Karpas-422 (cell line): ENCODE data around the gene ACP7. TPM values are rescaled to one million over a fixed set of nuclear protein-coding genes. Genes with fewer than 3 reads are reported as not detected.

Experiments
- DNase-seq: peaks from one replicate; pipeline ENCODE4 v3.0.0-alpha.2; 2015
- H2AFZ ChIP-seq: fragments of 200-600 bp; sonication (generic); 2 replicates; pipeline ENCODE4 v1.6.1; 2014; ENCODE audit warnings: antibody characterized with exemption, low read length, mixed read lengths
- H3K27ac ChIP-seq: fragments of 200-600 bp; sonication (generic); 2 replicates; pipeline ENCODE4 v1.5.1; 2014; ENCODE audit warnings: mild to moderate bottlenecking, low read length, moderate library complexity
- H3K27me3 ChIP-seq: fragments of 200-600 bp; sonication (generic); 2 replicates; pipeline ENCODE4 v1.6.1; 2014; ENCODE audit warnings: low read length, mixed read lengths
- H3K36me3 ChIP-seq: fragments of 200-600 bp; sonication (generic); 2 replicates; pipeline ENCODE4 v1.6.1; 2014; ENCODE audit warnings: low read length, mixed read lengths; ENCODE audit not compliant: insufficient read depth
- H3K4me1 ChIP-seq: fragments of 200-600 bp; sonication (generic); 2 replicates; pipeline ENCODE4 v1.6.1; 2014; ENCODE audit warnings: mild to moderate bottlenecking, low read length, mixed read lengths
- H3K4me2 ChIP-seq: fragments of 200-600 bp; sonication (generic); 2 replicates; pipeline ENCODE4 v1.6.1; 2014; ENCODE audit warnings: low read length, low read depth, mild to moderate bottlenecking; ENCODE audit not compliant: poor library complexity, severe bottlenecking
- H3K4me3 ChIP-seq: fragments of 200-600 bp; sonication (generic); 2 replicates; pipeline ENCODE4 v1.5.1; 2014; ENCODE audit warnings: mild to moderate bottlenecking, antibody characterized with exemption, low read length, mixed read lengths
- H3K79me2 ChIP-seq: fragments of 200-600 bp; sonication (generic); 2 replicates; pipeline ENCODE4 v1.6.1; 2014; ENCODE audit warnings: mild to moderate bottlenecking, low read length, mixed read lengths
- H3K9ac ChIP-seq: fragments of 200-600 bp; sonication (generic); 2 replicates; pipeline ENCODE4 v1.6.0; 2014; ENCODE audit warnings: low read length
- H3K9me2 ChIP-seq: fragments of 200-600 bp; sonication (generic), shearing (Covaris generic); replicated peaks from 2 replicates; pipeline ENCODE4 v1.6.0; 2014; ENCODE audit warnings: mild to moderate bottlenecking, low read length, moderate library complexity; ENCODE audit not compliant: insufficient read depth
- H3K9me3 ChIP-seq: fragments of 300-700, 200-600 bp; sonication (generic); 2 replicates; pipeline ENCODE4 v1.6.1; 2014; ENCODE audit warnings: low read length, mixed read lengths
- H4K20me1 ChIP-seq: fragments of 200-600 bp; sonication (generic); 2 replicates; pipeline ENCODE4 v1.6.1; 2014; ENCODE audit warnings: mild to moderate bottlenecking, antibody characterized with exemption, low read length, low read depth; ENCODE audit not compliant: insufficient read depth
- total RNA-seq: library from RNA; depleted of rRNA; stranded (reverse); fragments of >200 nt; shearing (Covaris generic); gene quantifications from 2 replicates; pipeline ENCODE4 v1.2.3, GENCODE V29; 2014; ENCODE audit warnings: low replicate concordance

The ACP7 gene
- total RNA-seq, 1 experiment from 2014 or later: not detected

GRCh38 chr19:39148939-39149529 lies 64.9 kb downstream of the ACP7 start:
- H3K4me3 ChIP-seq: no peak overlapping the region
- DNase-seq: no peak
- H3K9me2 ChIP-seq: no peaks in the 10 kb centered on the region
- H3K4me1 ChIP-seq: no peaks in the 10 kb centered on the region
- no peak overlapping the region for H2AFZ ChIP-seq
- H3K36me3 ChIP-seq: no peaks in the 10 kb centered on the region
- no peak overlapping the region for H3K4me2 ChIP-seq
- H4K20me1 ChIP-seq: peaks cover 16% of the 10 kb centered on the region; the same call in 1 of the 2 replicates
- H3K9ac ChIP-seq: no peak overlapping the region
- H3K79me2 ChIP-seq: peaks cover 4% of the 10 kb centered on the region; the same call in 1 of the 2 replicates
- no peaks in the 10 kb centered on the region for H3K9me3 ChIP-seq
- H3K27me3 ChIP-seq: no peaks in the 10 kb centered on the region
- no peak overlapping the region for H3K27ac ChIP-seq

- Histone ChIP-seq H3K9me2 (no peaks in the 10 kb centered on the region), H3K9me3 (no peaks in the 10 kb centered on the region), H2AFZ (no peak overlapping the region), H3K4me2 (no peak overlapping the region), H3K4me1 (no peaks in the 10 kb centered on the region), H3K4me3 (no peak overlapping the region), H3K9ac (no peak overlapping the region), H3K36me3 (no peaks in the 10 kb centered on the region), H3K27ac (no peak overlapping the region), H3K27me3 (no peaks in the 10 kb centered on the region), H4K20me1 (peaks cover 10% of the 10 kb centered on the region; the same call in 1 of the 2 replicates), H3K79me2 (peaks cover 4% of the 10 kb centered on the region; the same call in 1 of the 2 replicates)
- no peak for DNase-seq
Observed at GRCh38 chr19:39150235-39150634, 66.1 kb downstream of the ACP7 start.

- Histone ChIP-seq H3K4me2 (no peak overlapping the region), H3K27me3 (no peaks in the 10 kb centered on the region), H3K9me2 (no peaks in the 10 kb centered on the region), H3K79me2 (peaks cover 4% of the 10 kb centered on the region; the same call in 1 of the 2 replicates), H3K9me3 (no peaks in the 10 kb centered on the region), H4K20me1 (peaks cover 9% of the 10 kb centered on the region; the same call in 1 of the 2 replicates), H3K9ac (no peak overlapping the region), H3K4me3 (no peak overlapping the region), H3K36me3 (no peaks in the 10 kb centered on the region), H3K27ac (no peak overlapping the region), H2AFZ (no peak overlapping the region), H3K4me1 (no peaks in the 10 kb centered on the region)
- DNase-seq: no peak
Observed at GRCh38 chr19:39150807-39151600, 66.8 kb downstream of the ACP7 start.

GRCh38 chr19:39152066-39152465 lies 67.9 kb downstream of the ACP7 start:
- peaks cover 4% of the 10 kb centered on the region; the same call in 1 of the 2 replicates for H3K79me2 ChIP-seq
- no peak for DNase-seq
- no peak overlapping the region for H3K9ac ChIP-seq

GRCh38 chr19:39154100-39154628 lies 70.0 kb downstream of the ACP7 start:
- H3K27me3 ChIP-seq: no peaks in the 10 kb centered on the region
- no peak overlapping the region for H3K4me3 ChIP-seq
- no peak overlapping the region for H3K4me2 ChIP-seq
- H2AFZ ChIP-seq: no peak overlapping the region
- no peak overlapping the region for H3K27ac ChIP-seq
- no peak for DNase-seq
- H3K36me3 ChIP-seq: no peaks in the 10 kb centered on the region
- 0 out of 2 replicates have a peak, but pooled peaks cover 1% of the 10 kb centered on the region for H4K20me1 ChIP-seq
- H3K4me1 ChIP-seq: no peaks in the 10 kb centered on the region
- no peak overlapping the region for H3K9ac ChIP-seq
- H3K79me2 ChIP-seq: no peaks in the 10 kb centered on the region
- no peaks in the 10 kb centered on the region for H3K9me3 ChIP-seq
- H3K9me2 ChIP-seq: no peaks in the 10 kb centered on the region

More at GRCh38 chr19:39152066-39152465, 67.9 kb downstream of the ACP7 start:
- no peaks in the 10 kb centered on the region for H3K36me3 ChIP-seq
- no peak overlapping the region for H3K27ac ChIP-seq
- no peak overlapping the region for H3K4me3 ChIP-seq
- H3K9me2 ChIP-seq: no peaks in the 10 kb centered on the region
- H3K9me3 ChIP-seq: no peaks in the 10 kb centered on the region
- H4K20me1 ChIP-seq: peaks cover 7% of the 10 kb centered on the region; the same call in 1 of the 2 replicates
- no peaks in the 10 kb centered on the region for H3K4me1 ChIP-seq
- no peaks in the 10 kb centered on the region for H3K27me3 ChIP-seq
- no peak overlapping the region for H2AFZ ChIP-seq
- H3K4me2 ChIP-seq: no peak overlapping the region

- Histone ChIP-seq H3K9me2 (no peaks in the 10 kb centered on the region), H3K27me3 (no peaks in the 10 kb centered on the region), H3K9ac (no peak overlapping the region), H3K9me3 (no peaks in the 10 kb centered on the region), H3K36me3 (no peaks in the 10 kb centered on the region), H3K79me2 (no peaks in the 10 kb centered on the region), H3K27ac (no peak overlapping the region), H4K20me1 (no peaks in the 10 kb centered on the region), H3K4me3 (no peak overlapping the region), H2AFZ (no peak overlapping the region), H3K4me1 (no peaks in the 10 kb centered on the region), H3K4me2 (no peak overlapping the region)
- no peak for DNase-seq
Observed at GRCh38 chr19:39154629-39155100, 70.5 kb downstream of the ACP7 start.

GRCh38 chr19:39155114-39155700 lies 71.0 kb downstream of the ACP7 start:
- no peaks in the 10 kb centered on the region for H3K9me3 ChIP-seq
- H3K4me1 ChIP-seq: no peaks in the 10 kb centered on the region
- no peaks in the 10 kb centered on the region for H3K79me2 ChIP-seq
- H3K27me3 ChIP-seq: no peaks in the 10 kb centered on the region
- H3K9me2 ChIP-seq: no peaks in the 10 kb centered on the region
- DNase-seq: no peak
- no peak overlapping the region for H3K27ac ChIP-seq
- no peak overlapping the region for H3K9ac ChIP-seq
- no peak overlapping the region for H3K4me3 ChIP-seq
- H2AFZ ChIP-seq: no peak overlapping the region
- H4K20me1 ChIP-seq: no peaks in the 10 kb centered on the region
- no peaks in the 10 kb centered on the region for H3K36me3 ChIP-seq
- H3K4me2 ChIP-seq: no peak overlapping the region

GRCh38 chr19:39155741-39156140 lies 71.6 kb downstream of the ACP7 start:
- H3K4me2 ChIP-seq: no peak overlapping the region
- no peaks in the 10 kb centered on the region for H3K27me3 ChIP-seq

More at GRCh38 chr19:39155741-39156140, 71.6 kb downstream of the ACP7 start:
- Histone ChIP-seq H3K9ac (no peak overlapping the region), H2AFZ (no peak overlapping the region), H3K27ac (no peak overlapping the region), H3K79me2 (no peaks in the 10 kb centered on the region), H3K4me1 (no peaks in the 10 kb centered on the region), H3K36me3 (no peaks in the 10 kb centered on the region), H3K9me2 (no peaks in the 10 kb centered on the region), H3K4me3 (no peak overlapping the region), H4K20me1 (no peaks in the 10 kb centered on the region), H3K9me3 (no peaks in the 10 kb centered on the region)
- no peak for DNase-seq
